DOHH2 (cell line): ENCODE measurements around the gene SNX9.

Source experiments
- H3F3A ChIP-seq: fragments of 200-600 bp; sonication (generic), shearing (Covaris generic); 2 replicates; pipeline ENCODE4 v1.6.0; 2016; ENCODE audit warnings: antibody characterized with exemption, mild to moderate bottlenecking; ENCODE audit not compliant: control insufficient read depth, insufficient read depth
- H3K27ac ChIP-seq: fragments of 200-600 bp; sonication (generic); 2 replicates; pipeline ENCODE4 v1.5.1; 2014; ENCODE audit warnings: low read depth, mild to moderate bottlenecking, low read length, moderate library complexity
- H3K27me3 ChIP-seq: fragments of 200-600 bp; sonication (generic); 2 replicates; pipeline ENCODE4 v1.6.1; 2014; ENCODE audit warnings: mild to moderate bottlenecking, low read length, mixed read lengths; ENCODE audit not compliant: control insufficient read depth
- H3K36me3 ChIP-seq: fragments of 200-600 bp; sonication (generic); 2 replicates; pipeline ENCODE4 v1.6.1; 2014; ENCODE audit warnings: mild to moderate bottlenecking, low read length, moderate library complexity, mixed read lengths; ENCODE audit not compliant: control insufficient read depth
- H3K4me1 ChIP-seq: fragments of 200-600 bp; sonication (generic); 2 replicates; pipeline ENCODE4 v1.6.1; 2014; ENCODE audit warnings: mild to moderate bottlenecking, low read length, mixed read lengths; ENCODE audit not compliant: control insufficient read depth
- H3K4me2 ChIP-seq: fragments of 200-600 bp; sonication (generic); 2 replicates; pipeline ENCODE4 v1.6.0; 2014; ENCODE audit warnings: mild to moderate bottlenecking, low read length, moderate library complexity
- H3K4me3 ChIP-seq: fragments of 200-600 bp; sonication (generic); 2 replicates; pipeline ENCODE4 v1.5.1; 2014; ENCODE audit warnings: mild to moderate bottlenecking, low read length, mixed read lengths
- H3K79me2 ChIP-seq: fragments of 200-600 bp; sonication (generic); 2 replicates; pipeline ENCODE4 v1.6.1; 2014; ENCODE audit warnings: mild to moderate bottlenecking, low read length, mixed read lengths; ENCODE audit not compliant: control insufficient read depth
- H3K9me2 ChIP-seq: fragments of 200-600 bp; sonication (generic); replicated peaks from 2 replicates; pipeline ENCODE4 v1.6.1; 2014; ENCODE audit warnings: mild to moderate bottlenecking, low read length, mixed read lengths; ENCODE audit not compliant: control insufficient read depth
- H3K9me3 ChIP-seq: fragments of 200-600 bp; sonication (generic); 2 replicates; pipeline ENCODE4 v1.6.1; 2014; ENCODE audit warnings: antibody characterized with exemption, low read length, mixed read lengths; ENCODE audit not compliant: control insufficient read depth, insufficient read depth
- H4K20me1 ChIP-seq: fragments of 200-600 bp; sonication (generic); 2 replicates; pipeline ENCODE4 v1.6.0; 2014; ENCODE audit warnings: low read depth, mild to moderate bottlenecking, antibody characterized with exemption, low read length, moderate library complexity; ENCODE audit not compliant: control insufficient read depth, insufficient read depth
- CTCF ChIP-seq: fragments of 200-600 bp; sonication (generic); IDR thresholded peaks from one replicate; pipeline ENCODE4 v1.5.1; 2014; ENCODE audit warnings: antibody characterized with exemption, mild to moderate bottlenecking, low read depth, low read length; ENCODE audit not compliant: poor library complexity, severe bottlenecking
- EZH2phosphoT487 ChIP-seq: fragments of 200-600 bp; sonication (generic); IDR thresholded peaks from 2 replicates; pipeline ENCODE4 v1.6.1; 2017; ENCODE audit warnings: borderline replicate concordance, mild to moderate bottlenecking, antibody characterized with exemption, low read length, moderate library complexity, mixed read lengths

Gene SNX9

GRCh38 chr6:157864185-157864761, 41.2 kb downstream of the SNX9 start:
- Histone ChIP-seq H3K79me2 (no peaks in the 10 kb centered on the region), H3K36me3 (no peaks in the 10 kb centered on the region), H3K4me3 (no peak overlapping the region), H4K20me1 (no peaks in the 10 kb centered on the region), H3K4me2 (no peak overlapping the region), H3K9me3 (no peaks in the 10 kb centered on the region), H3K4me1 (peaks cover 3% of the 10 kb centered on the region; the same call in 1 of the 2 replicates), H3F3A (no peaks in the 10 kb centered on the region), H3K27ac (no peak overlapping the region), H3K9me2 (no peaks in the 10 kb centered on the region), H3K27me3 (peaks cover 36% of the 10 kb centered on the region)
- TF ChIP-seq CTCF (no peak), EZH2phosphoT487 (no peak)

DNA sequence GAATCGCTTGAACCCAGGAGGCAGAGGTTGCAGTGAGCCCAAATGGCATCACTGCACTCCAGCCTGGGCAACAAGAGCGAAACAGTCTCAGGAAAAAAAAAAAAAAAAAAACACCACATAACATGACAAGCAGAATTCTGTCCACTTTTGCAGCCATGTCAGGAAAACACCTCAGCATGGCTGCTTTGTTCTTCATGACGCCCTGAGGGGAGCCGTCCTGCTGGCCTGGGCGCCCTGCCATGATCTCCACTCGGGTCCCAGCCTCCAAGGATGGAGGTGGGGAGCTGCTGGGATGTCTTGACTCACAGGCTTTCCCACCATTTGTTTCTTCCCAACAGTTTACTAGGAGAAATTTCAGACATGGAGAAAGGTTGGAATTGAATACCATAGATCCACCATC, 42.2 kb downstream of the SNX9 start:
- no peak for TF ChIP-seq CTCF
- TF ChIP-seq EZH2phosphoT487: no peak
- H3K79me2 ChIP-seq: no peaks in the 10 kb centered on the region
- no peaks in the 10 kb centered on the region for H3K9me2 ChIP-seq
- H4K20me1 ChIP-seq: no peaks in the 10 kb centered on the region
- H3K4me3 ChIP-seq: no peak overlapping the region
- H3K27me3 ChIP-seq: peaks cover 30% of the 10 kb centered on the region
- H3K27ac ChIP-seq: no peak overlapping the region
- no peaks in the 10 kb centered on the region for H3F3A ChIP-seq
- H3K4me2 ChIP-seq: no peak overlapping the region
- peaks cover 3% of the 10 kb centered on the region; the same call in 1 of the 2 replicates for H3K4me1 ChIP-seq
- H3K9me3 ChIP-seq: no peaks in the 10 kb centered on the region
- H3K36me3 ChIP-seq: no peaks in the 10 kb centered on the region

GRCh38 chr6:157867155-157867559, 44.1 kb downstream of the SNX9 start:
- H3K27ac ChIP-seq: no peak overlapping the region
- H4K20me1 ChIP-seq: no peaks in the 10 kb centered on the region
- no peaks in the 10 kb centered on the region for H3K9me2 ChIP-seq
- peaks cover 21% of the 10 kb centered on the region for H3K27me3 ChIP-seq
- no peak overlapping the region for H3K4me2 ChIP-seq
- H3K79me2 ChIP-seq: no peaks in the 10 kb centered on the region
- H3K36me3 ChIP-seq: no peaks in the 10 kb centered on the region
- H3K9me3 ChIP-seq: no peaks in the 10 kb centered on the region
- no peak overlapping the region for H3K4me3 ChIP-seq
- H3F3A ChIP-seq: no peaks in the 10 kb centered on the region
- no peak for TF ChIP-seq EZH2phosphoT487
- TF ChIP-seq CTCF: no peak
- no peaks in the 10 kb centered on the region for H3K4me1 ChIP-seq
